Activated B cell treated with CpG ODN at 0.5 μM for 24 hours (primary cell): ENCODE data around the gene SCIN. TPM values are rescaled to one million over a fixed set of nuclear protein-coding genes. Genes with fewer than 3 reads are reported as not detected.

Source experiments
- ATAC-seq: fragments of 200-7000 bp; cut with Tn5 transposase; one replicate; pipeline ENCODE4 v1.10.0; 2021; ENCODE audit warnings: low read depth, mild to moderate bottlenecking, moderate library complexity
- CTCF ChIA-PET: fragments of 350-600 bp; sonication (Branson Sonifier 250); formaldehyde crosslinking; loops from one replicate; lab custom pipeline; 2021; ENCODE audit warnings: antibody characterized with exemption; lab: Charles Lee
- POLR2A ChIA-PET: fragments of 350-600 bp; sonication (Branson Sonifier 250); formaldehyde crosslinking; loops from one replicate; lab custom pipeline; 2021; ENCODE audit warnings: antibody characterized with exemption; lab: Charles Lee
- DNase-seq: peaks from one replicate; pipeline ENCODE4 v3.0.0; 2022
- H3K27ac Mint-ChIP-seq: one replicate; pipeline ENCODE4 v1.8.0; 2020; ENCODE audit warnings: mixed read lengths
- H3K27me3 Mint-ChIP-seq: one replicate; pipeline ENCODE4 v1.8.0; 2021; ENCODE audit warnings: mixed read lengths
- H3K36me3 Mint-ChIP-seq: one replicate; pipeline ENCODE4 v1.8.0; 2021; ENCODE audit warnings: low read depth, mixed read lengths
- H3K4me1 Mint-ChIP-seq: one replicate; pipeline ENCODE4 v1.8.0; 2021; ENCODE audit warnings: mixed read lengths
- H3K4me3 Mint-ChIP-seq: one replicate; pipeline ENCODE4 v1.8.0; 2020; ENCODE audit warnings: mild to moderate bottlenecking, mixed read lengths
- H3K9me3 Mint-ChIP-seq: one replicate; pipeline ENCODE4 v1.8.0; 2020; ENCODE audit warnings: mixed read lengths
- CTCF ChIP-seq: fragments of 200-600 bp; IDR thresholded peaks from one replicate; pipeline ENCODE4 v1.8.0; 2022; ENCODE audit warnings: antibody characterized with exemption, mild to moderate bottlenecking
- intact Hi-C: fragments of 100-400 bp; cut with micrococcal nuclease; formaldehyde crosslinking; loops from one replicate; pipeline ENCODE4 v1.15.1; 2024
- total RNA-seq: library from RNA; stranded (reverse); gene quantifications from 2 replicates; pipeline ENCODE4 v1.2.3, GENCODE V29; 2022

SCIN gene
- total RNA-seq, 1 donor from 2014 or later: not detected

DNA sequence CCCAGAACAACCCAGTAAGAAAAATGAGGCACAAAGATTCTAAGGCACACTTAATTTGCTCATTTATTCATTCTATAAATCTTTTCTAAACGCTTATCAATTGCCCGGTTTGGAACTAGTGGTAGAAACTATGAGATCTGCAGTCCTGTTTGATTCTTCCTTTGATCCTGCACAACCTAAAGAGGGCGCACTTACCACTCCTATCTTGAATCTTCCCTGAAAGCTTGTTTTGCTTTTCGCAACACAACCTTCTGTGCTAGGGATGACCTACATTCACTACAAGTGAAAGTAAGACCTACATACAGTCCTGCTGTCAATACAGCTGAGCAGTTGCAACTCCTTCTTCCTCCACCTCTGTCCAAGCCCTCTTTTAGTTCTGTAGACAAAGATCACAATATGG lies 104.3 kb downstream of the SCIN start:
- POLR2A ChIA-PET: no interaction called here
- Mint-ChIP-seq H3K27me3 (no peaks in the 10 kb centered on the region), H3K4me1 (peaks cover 31% of the 10 kb centered on the region), H3K36me3 (no peaks in the 10 kb centered on the region), H3K27ac (no peak overlapping the region), H3K9me3 (peaks cover 3% of the 10 kb centered on the region), H3K4me3 (no peak overlapping the region)
- ATAC-seq (peak; percentile 57), DNase-seq (no peak)
- no peak for TF ChIP-seq CTCF
- CTCF ChIA-PET: interaction anchor here (1.2 to 1.6 kb wide), 5 partner anchors 8 to 588 kb away, joined by 4 to 5 read pairs (median 4); partner anchors contain the start of gene ARL4A
- intact Hi-C loops: no loop called here

- ATAC-seq (no peak), DNase-seq (no peak)
- Mint-ChIP-seq H3K36me3 (peaks cover 6% of the 10 kb centered on the region), H3K4me3 (no peak overlapping the region), H3K4me1 (peaks cover 38% of the 10 kb centered on the region), H3K27me3 (no peaks in the 10 kb centered on the region), H3K27ac (no peak overlapping the region), H3K9me3 (no peaks in the 10 kb centered on the region)
- CTCF ChIA-PET: no interaction called here
- POLR2A ChIA-PET: no interaction called here
- intact Hi-C loops: no loop called here
- TF ChIP-seq CTCF: no peak
Observed at GRCh38 chr7:12683678-12684585, 113.4 kb downstream of the SCIN start.

- Mint-ChIP-seq H3K9me3 (no peaks in the 10 kb centered on the region), H3K27ac (peak overlapping the region; percentile 46)
Observed at GRCh38 chr7:12684733-12685132, 114.2 kb downstream of the SCIN start.

GRCh38 chr7:12685550-12685949 lies 115.0 kb downstream of the SCIN start:
- Mint-ChIP-seq H3K4me1 (peaks cover 47% of the 10 kb centered on the region), H3K36me3 (peaks cover 10% of the 10 kb centered on the region), H3K4me3 (peak overlapping the region; percentile 95), H3K27ac (peak overlapping the region; percentile 90), H3K27me3 (no peaks in the 10 kb centered on the region), H3K9me3 (no peaks in the 10 kb centered on the region)
- intact Hi-C loops: loop anchor here (5.0 kb wide), 1 partner anchor 1772 kb away; no protein-coding TSS in a partner anchor
- ATAC-seq (no peak), DNase-seq (no peak)
- ChIA-PET CTCF (interaction anchor here (1.1 to 2.6 kb wide), 5 partner anchors 10 to 574 kb away, joined by 3 to 13 read pairs (median 3); no protein-coding TSS in a partner anchor), POLR2A (interaction anchor here (0.7 kb wide), 1 partner anchor 431 kb away, joined by 3 read pairs; no protein-coding TSS in a partner anchor)
- no peak for TF ChIP-seq CTCF

More at GRCh38 chr7:12684733-12685132, 114.2 kb downstream of the SCIN start:
- POLR2A ChIA-PET: no interaction called here
- Mint-ChIP-seq H3K4me1 (peaks cover 45% of the 10 kb centered on the region), H3K4me3 (no peak overlapping the region), H3K36me3 (peaks cover 8% of the 10 kb centered on the region), H3K27me3 (no peaks in the 10 kb centered on the region)
- TF ChIP-seq CTCF: no peak
- DNase-seq (no peak), ATAC-seq (no peak)
- intact Hi-C loops: loop anchor here (5.0 kb wide), 1 partner anchor 1773 kb away; no protein-coding TSS in a partner anchor
- CTCF ChIA-PET: no interaction called here
